ENCODE data around the gene ITFG1. TPM values are rescaled to one million over a fixed set of nuclear protein-coding genes. Genes with fewer than 3 reads are reported as not detected.

Gene ITFG1
- total and polyA plus RNA-seq, 2 of the 13 experiments (the other 11 are each of a cell fraction or from before 2014, with no cell fraction given) = 74.5 to 150 TPM

GRCh38 chr16:47196457-47196856, 264.4 kb downstream of the ITFG1 start:
- no TSS peak for BruUV-seq (replicated peaks)
- in situ Hi-C loops (cut with HindIII; ENCODE audit: extremely low pct_ligation_motif_present, low pct_unique_long_range_greater_than_20kb) = no loop called here
- no peak overlapping the region for H3K4me3 ChIP-seq (replicated peaks in 1 of 3; ENCODE audit: insufficient read depth in 1 of 3, low read depth in 2 of 3, low read length in 3 of 3)
- intact Hi-C loops (cut with micrococcal nuclease; ENCODE audit: unreplicated experiment) = no loop called here
- no peak for TF ChIP-seq ZNF597 (CRISPR knock-in tag; IDR thresholded peaks at IDR 0.05)
- TF ChIP-seq ZNF24 (IDR thresholded peaks at IDR 0.05) = no peak
- TF ChIP-seq MTA3 (CRISPR knock-in tag; IDR thresholded peaks at IDR 0.05) = no peak
- TF ChIP-seq HMG20A (CRISPR knock-in tag; IDR thresholded peaks at IDR 0.05; ENCODE audit: borderline replicate concordance) = no peak
- TF ChIP-seq TCF12 (IDR thresholded peaks at IDR 0.05) = no peak
- no peak for TF ChIP-seq TCF12 (CRISPR knock-in tag; IDR thresholded peaks at IDR 0.05)
- no peak for TF ChIP-seq FLYWCH1 (CRISPR knock-in tag; IDR thresholded peaks at IDR 0.05)
- no peak for TF ChIP-seq PAXIP1 (CRISPR knock-in tag; conservative IDR thresholded peaks at IDR 0.05)
- TF ChIP-seq NFAT5 (CRISPR knock-in tag; IDR thresholded peaks at IDR 0.05) = no peak
- H2AFZ ChIP-seq (ENCODE audit: low read length) = no peak overlapping the region
- POLR2A ChIA-PET = no interaction called here
- ATAC-seq = no peak
- no peaks in the 10 kb centered on the region; a peak in 1 of 5 replicates for H3K36me3 ChIP-seq (replicated peaks in 1 of 2; ENCODE audit: control insufficient read depth in 1 of 2, insufficient read depth in 2 of 2, low read length in 2 of 2)
- no peak overlapping the region for H3K4me2 ChIP-seq (ENCODE audit: low read depth, low read length)
- WGBS (ENCODE audit: low lambda C conversion rate) = 92% methylated on average over 5 of the region's 5 CpGs
- no peaks in the 10 kb centered on the region for H3K27me3 ChIP-seq (ENCODE audit: control insufficient read depth in 1 of 2, insufficient read depth in 2 of 2, low read length in 2 of 2)
- H3K4me1 ChIP-seq (ENCODE audit: insufficient read depth, low read length) = no peaks in the 10 kb centered on the region
- no peak for DNase-seq (ENCODE audit: low spot score)
- no peak overlapping the region for H3K9ac ChIP-seq (ENCODE audit: insufficient read depth, low read depth, low read length)
- CTCF ChIA-PET (ENCODE audit: low intra/inter-chr PET ratio, low total read pairs) = no interaction called here
- H3K27ac ChIP-seq (ENCODE audit: extremely low read length, insufficient read depth, low read length) = no peak overlapping the region
- H4K20me1 ChIP-seq (ENCODE audit: insufficient read depth, low read length) = no peaks in the 10 kb centered on the region
- no peaks in the 10 kb centered on the region for H3K9me3 ChIP-seq (ENCODE audit: low read length)
- H3K79me2 ChIP-seq (ENCODE audit: insufficient read depth, low read length) = no peaks in the 10 kb centered on the region
- no peak for FAIRE-seq

All from HepG2 (cell line).